Keratinocyte (primary cell): Measurements from ENCODE around the gene CD27.

Source experiments
- EZH2 ChIP-seq: IDR thresholded peaks from one replicate; pipeline ENCODE4 v1.6.1; 2012; ENCODE audit warnings: inconsistent platforms, mild to moderate bottlenecking, low read length, moderate library complexity
- TF ChIP-seq, protein P1 (sequence below), 3 experiments: IDR thresholded peaks in 1 of 3; conservative IDR thresholded peaks in 1 of 3; optimal IDR thresholded peaks in 1 of 3; 2 replicates in 2 of 3; 3 replicates in 1 of 3; pipeline versions ENCODE3 to v1.5.1; 2011; ENCODE audit warnings: low read length in 3 of 3, mild to moderate bottlenecking in 3 of 3, moderate library complexity in 2 of 3, control low read depth in 1 of 3, inconsistent platforms in 1 of 3; ENCODE audit not compliant: insufficient read depth in 2 of 3; ENCODE audit errors: extremely low read depth in 1 of 3

GRCh38 chr12:6426882-6427671 is 17.7 kb upstream of the CD27 start:
- TF ChIP-seq, protein P1, sequence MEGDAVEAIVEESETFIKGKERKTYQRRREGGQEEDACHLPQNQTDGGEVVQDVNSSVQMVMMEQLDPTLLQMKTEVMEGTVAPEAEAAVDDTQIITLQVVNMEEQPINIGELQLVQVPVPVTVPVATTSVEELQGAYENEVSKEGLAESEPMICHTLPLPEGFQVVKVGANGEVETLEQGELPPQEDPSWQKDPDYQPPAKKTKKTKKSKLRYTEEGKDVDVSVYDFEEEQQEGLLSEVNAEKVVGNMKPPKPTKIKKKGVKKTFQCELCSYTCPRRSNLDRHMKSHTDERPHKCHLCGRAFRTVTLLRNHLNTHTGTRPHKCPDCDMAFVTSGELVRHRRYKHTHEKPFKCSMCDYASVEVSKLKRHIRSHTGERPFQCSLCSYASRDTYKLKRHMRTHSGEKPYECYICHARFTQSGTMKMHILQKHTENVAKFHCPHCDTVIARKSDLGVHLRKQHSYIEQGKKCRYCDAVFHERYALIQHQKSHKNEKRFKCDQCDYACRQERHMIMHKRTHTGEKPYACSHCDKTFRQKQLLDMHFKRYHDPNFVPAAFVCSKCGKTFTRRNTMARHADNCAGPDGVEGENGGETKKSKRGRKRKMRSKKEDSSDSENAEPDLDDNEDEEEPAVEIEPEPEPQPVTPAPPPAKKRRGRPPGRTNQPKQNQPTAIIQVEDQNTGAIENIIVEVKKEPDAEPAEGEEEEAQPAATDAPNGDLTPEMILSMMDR (optimal IDR thresholded peaks at IDR 0.05 in 1 of 3, IDR thresholded peaks at IDR 0.05 in 1 of 3, conservative IDR thresholded peaks at IDR 0.05 in 1 of 3; ENCODE audit: extremely low read depth in 1 of 3, insufficient read depth in 2 of 3, low read length in 3 of 3) = no peak
- TF ChIP-seq EZH2 = no peak
